SU-DHL-6 (cell line): Measurements from ENCODE around the gene ADAM12.

Source experiments
- H2AFZ ChIP-seq: fragments of 200-600 bp; sonication (generic); 2 replicates; pipeline ENCODE4 v1.6.1; 2014; ENCODE audit warnings: low read depth, mild to moderate bottlenecking, moderate library complexity, mixed read lengths, antibody characterized with exemption, low read length; ENCODE audit not compliant: severe bottlenecking
- H3F3A ChIP-seq: fragments of 200-600 bp; shearing (Covaris generic); 2 replicates; pipeline ENCODE4 v1.6.0; 2016; ENCODE audit warnings: antibody characterized with exemption, mild to moderate bottlenecking; ENCODE audit not compliant: insufficient read depth
- H3K27ac ChIP-seq: fragments of 200-600 bp; sonication (generic); 2 replicates; pipeline ENCODE4 v1.5.1; 2016; ENCODE audit warnings: low read depth, mild to moderate bottlenecking, low read length, moderate library complexity, mixed read lengths
- H3K27me3 ChIP-seq: fragments of 200-600 bp; sonication (generic), shearing (Covaris generic); 2 replicates; pipeline ENCODE4 v1.6.0; 2014; ENCODE audit warnings: mild to moderate bottlenecking, low read length
- H3K36me3 ChIP-seq: fragments of 200-600 bp; sonication (generic); 2 replicates; pipeline ENCODE4 v1.6.1; 2014; ENCODE audit warnings: mild to moderate bottlenecking, low read length, mixed read lengths
- H3K4me2 ChIP-seq: fragments of 300-600, 200-600 bp; shearing (Covaris generic), sonication (generic); 2 replicates; pipeline ENCODE4 v1.6.0; 2014; ENCODE audit warnings: low read length, low read depth, mild to moderate bottlenecking; ENCODE audit not compliant: poor library complexity, severe bottlenecking
- H3K4me3 ChIP-seq: fragments of 200-600 bp; sonication (generic); 2 replicates; pipeline ENCODE4 v1.5.1; 2014; ENCODE audit warnings: antibody characterized with exemption, low read length, mild to moderate bottlenecking, mixed read lengths; ENCODE audit not compliant: insufficient read depth, poor library complexity, severe bottlenecking
- H3K79me2 ChIP-seq: fragments of 200-600 bp; sonication (generic); 2 replicates; pipeline ENCODE4 v1.6.1; 2014; ENCODE audit warnings: mild to moderate bottlenecking, low read length, moderate library complexity; ENCODE audit not compliant: insufficient read depth
- H3K9ac ChIP-seq: fragments of 200-600 bp; sonication (generic); 2 replicates; pipeline ENCODE4 v1.7.0; 2014; ENCODE audit warnings: mild to moderate bottlenecking, low read length
- H3K9me2 ChIP-seq: fragments of 200-600 bp; sonication (generic); replicated peaks from 2 replicates; pipeline ENCODE4 v1.6.1; 2014; ENCODE audit warnings: low read length; ENCODE audit not compliant: insufficient read depth
- H3K9me3 ChIP-seq: fragments of 200-600 bp; sonication (generic); 2 replicates; pipeline ENCODE4 v1.6.1; 2014; ENCODE audit warnings: low read length, mixed read lengths; ENCODE audit not compliant: insufficient read depth
- H4K20me1 ChIP-seq: fragments of 200-600 bp; sonication (generic); 2 replicates; pipeline ENCODE4 v1.6.1; 2014; ENCODE audit warnings: low read depth, mild to moderate bottlenecking, antibody characterized with exemption, low read length, moderate library complexity, mixed read lengths
- EZH2phosphoT487 ChIP-seq: fragments of 200-600 bp; sonication (generic), shearing (Covaris generic); conservative IDR thresholded peaks from 2 replicates; pipeline ENCODE4 v1.6.1; 2018; ENCODE audit warnings: mild to moderate bottlenecking, antibody characterized with exemption, low read length, moderate library complexity, mixed read lengths
- TF ChIP-seq, protein P1 (sequence below): fragments of 200-600 bp; sonication (generic); IDR thresholded peaks from one replicate; pipeline ENCODE4 v1.5.1; 2017; ENCODE audit warnings: antibody characterized with exemption, mild to moderate bottlenecking, low read length, moderate library complexity; ENCODE audit not compliant: insufficient read depth, poor library complexity, severe bottlenecking

Gene ADAM12

DNA sequence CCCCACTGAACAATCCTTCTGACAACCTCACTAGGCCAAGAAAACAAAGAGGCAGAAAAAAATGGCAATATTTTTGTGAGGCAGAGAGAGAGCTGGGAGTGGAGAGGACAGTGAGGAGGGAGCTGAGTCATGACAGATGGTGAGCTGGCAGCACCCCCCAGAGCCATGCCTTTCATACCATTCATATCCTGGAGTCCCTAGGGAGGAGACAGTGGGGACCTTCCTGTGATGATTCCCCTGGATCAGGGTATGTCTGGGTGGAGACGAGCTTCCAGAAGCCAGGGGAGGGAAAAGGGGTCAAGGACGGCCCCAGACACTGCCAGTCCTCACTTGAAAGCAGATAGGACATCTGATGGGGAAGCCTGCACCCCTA is 160.5 kb downstream of the ADAM12 start:
- no peaks in the 10 kb centered on the region for H3K9me2 ChIP-seq
- no peaks in the 10 kb centered on the region for H3F3A ChIP-seq
- no peaks in the 10 kb centered on the region for H4K20me1 ChIP-seq
- H3K27ac ChIP-seq = no peak overlapping the region
- H2AFZ ChIP-seq = no peak overlapping the region
- H3K79me2 ChIP-seq = no peaks in the 10 kb centered on the region
- no peaks in the 10 kb centered on the region for H3K9me3 ChIP-seq
- TF ChIP-seq EZH2phosphoT487 = no peak
- TF ChIP-seq, protein P1, sequence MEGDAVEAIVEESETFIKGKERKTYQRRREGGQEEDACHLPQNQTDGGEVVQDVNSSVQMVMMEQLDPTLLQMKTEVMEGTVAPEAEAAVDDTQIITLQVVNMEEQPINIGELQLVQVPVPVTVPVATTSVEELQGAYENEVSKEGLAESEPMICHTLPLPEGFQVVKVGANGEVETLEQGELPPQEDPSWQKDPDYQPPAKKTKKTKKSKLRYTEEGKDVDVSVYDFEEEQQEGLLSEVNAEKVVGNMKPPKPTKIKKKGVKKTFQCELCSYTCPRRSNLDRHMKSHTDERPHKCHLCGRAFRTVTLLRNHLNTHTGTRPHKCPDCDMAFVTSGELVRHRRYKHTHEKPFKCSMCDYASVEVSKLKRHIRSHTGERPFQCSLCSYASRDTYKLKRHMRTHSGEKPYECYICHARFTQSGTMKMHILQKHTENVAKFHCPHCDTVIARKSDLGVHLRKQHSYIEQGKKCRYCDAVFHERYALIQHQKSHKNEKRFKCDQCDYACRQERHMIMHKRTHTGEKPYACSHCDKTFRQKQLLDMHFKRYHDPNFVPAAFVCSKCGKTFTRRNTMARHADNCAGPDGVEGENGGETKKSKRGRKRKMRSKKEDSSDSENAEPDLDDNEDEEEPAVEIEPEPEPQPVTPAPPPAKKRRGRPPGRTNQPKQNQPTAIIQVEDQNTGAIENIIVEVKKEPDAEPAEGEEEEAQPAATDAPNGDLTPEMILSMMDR = no peak
- no peak overlapping the region for H3K4me3 ChIP-seq
- H3K36me3 ChIP-seq = no peaks in the 10 kb centered on the region
- no peak overlapping the region for H3K4me2 ChIP-seq
- no peak overlapping the region for H3K9ac ChIP-seq
- no peaks in the 10 kb centered on the region for H3K27me3 ChIP-seq

GRCh38 chr10:126226988-126227761 is 161.1 kb downstream of the ADAM12 start:
- H3K4me2 ChIP-seq = no peak overlapping the region
- H3K9ac ChIP-seq = no peak overlapping the region
- no peaks in the 10 kb centered on the region for H3K79me2 ChIP-seq
- H3K27ac ChIP-seq = no peak overlapping the region
- no peaks in the 10 kb centered on the region for H3K27me3 ChIP-seq
- no peaks in the 10 kb centered on the region for H3K9me2 ChIP-seq
- TF ChIP-seq, protein P1 = no peak
- no peak for TF ChIP-seq EZH2phosphoT487
- no peak overlapping the region for H2AFZ ChIP-seq
- no peaks in the 10 kb centered on the region for H3K9me3 ChIP-seq
- no peaks in the 10 kb centered on the region for H3F3A ChIP-seq
- H3K4me3 ChIP-seq = no peak overlapping the region
- H4K20me1 ChIP-seq = no peaks in the 10 kb centered on the region
- H3K36me3 ChIP-seq = no peaks in the 10 kb centered on the region

GRCh38 chr10:126226205-126226604 is 162.1 kb downstream of the ADAM12 start:
- H3K9ac ChIP-seq = no peak overlapping the region
- H3K27me3 ChIP-seq = no peaks in the 10 kb centered on the region
- no peaks in the 10 kb centered on the region for H3K9me3 ChIP-seq
- no peaks in the 10 kb centered on the region for H3K9me2 ChIP-seq
- no peak overlapping the region for H2AFZ ChIP-seq
- no peak overlapping the region for H3K4me2 ChIP-seq
- TF ChIP-seq, protein P1 = no peak
- TF ChIP-seq EZH2phosphoT487 = no peak
- H3K36me3 ChIP-seq = no peaks in the 10 kb centered on the region
- no peak overlapping the region for H3K4me3 ChIP-seq
- no peaks in the 10 kb centered on the region for H3F3A ChIP-seq
- no peaks in the 10 kb centered on the region for H4K20me1 ChIP-seq
- H3K79me2 ChIP-seq = no peaks in the 10 kb centered on the region
- no peak overlapping the region for H3K27ac ChIP-seq
